ENCODE data around the gene MFAP2.

- TF ChIP-seq, protein P1, sequence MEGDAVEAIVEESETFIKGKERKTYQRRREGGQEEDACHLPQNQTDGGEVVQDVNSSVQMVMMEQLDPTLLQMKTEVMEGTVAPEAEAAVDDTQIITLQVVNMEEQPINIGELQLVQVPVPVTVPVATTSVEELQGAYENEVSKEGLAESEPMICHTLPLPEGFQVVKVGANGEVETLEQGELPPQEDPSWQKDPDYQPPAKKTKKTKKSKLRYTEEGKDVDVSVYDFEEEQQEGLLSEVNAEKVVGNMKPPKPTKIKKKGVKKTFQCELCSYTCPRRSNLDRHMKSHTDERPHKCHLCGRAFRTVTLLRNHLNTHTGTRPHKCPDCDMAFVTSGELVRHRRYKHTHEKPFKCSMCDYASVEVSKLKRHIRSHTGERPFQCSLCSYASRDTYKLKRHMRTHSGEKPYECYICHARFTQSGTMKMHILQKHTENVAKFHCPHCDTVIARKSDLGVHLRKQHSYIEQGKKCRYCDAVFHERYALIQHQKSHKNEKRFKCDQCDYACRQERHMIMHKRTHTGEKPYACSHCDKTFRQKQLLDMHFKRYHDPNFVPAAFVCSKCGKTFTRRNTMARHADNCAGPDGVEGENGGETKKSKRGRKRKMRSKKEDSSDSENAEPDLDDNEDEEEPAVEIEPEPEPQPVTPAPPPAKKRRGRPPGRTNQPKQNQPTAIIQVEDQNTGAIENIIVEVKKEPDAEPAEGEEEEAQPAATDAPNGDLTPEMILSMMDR (IDR thresholded peaks at IDR 0.05), result no peak
- no peak for TF ChIP-seq POLR2AphosphoS5 (IDR thresholded peaks at IDR 0.05)
Observed at GRCh38 chr1:16981269-16981849, 939 bp upstream of the MFAP2 start.
